ENCODE data around the gene ZNF485. TPM values are rescaled to one million over a fixed set of nuclear protein-coding genes. Genes with fewer than 3 reads are reported as not detected.
A peak's percentile ranks its signal among the peaks of the same experiment; 100 is the strongest.

Gene ZNF485
- total RNA-seq, 1 donor from 2014 or later: 5.7 TPM

DNA sequence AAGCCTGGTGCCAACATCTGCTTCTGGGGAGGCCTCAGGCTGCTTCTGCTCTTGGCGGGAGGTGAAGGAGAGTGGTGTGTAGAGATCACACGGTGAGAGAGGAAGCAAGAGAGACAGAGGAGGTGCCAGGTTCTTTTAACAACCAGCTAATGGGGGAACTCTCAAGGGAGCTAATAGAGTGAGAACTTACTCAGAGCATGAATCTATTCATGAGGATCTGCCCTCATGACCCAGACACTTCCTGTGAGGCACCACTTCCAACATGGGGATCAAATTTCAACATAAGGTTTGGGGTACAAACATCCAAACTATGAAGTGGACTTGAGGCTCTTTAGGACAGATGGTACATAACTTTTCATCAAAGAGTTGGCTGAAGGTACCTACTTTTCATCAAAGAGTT, 47.5 kb downstream of the ZNF485 start:
- H3K4me3 Mint-ChIP-seq (ENCODE audit: low read depth): no peak overlapping the region
- H3K27ac Mint-ChIP-seq: no peak overlapping the region
- H3K27me3 Mint-ChIP-seq: peaks cover 16% of the 10 kb centered on the region
- DNase-seq (ENCODE audit: low spot score, unreplicated experiment): no peak
- no peaks in the 10 kb centered on the region for H3K9me3 Mint-ChIP-seq (ENCODE audit: low read depth)
- peaks cover 4% of the 10 kb centered on the region for H3K4me1 Mint-ChIP-seq (ENCODE audit: low read depth)
- TF ChIP-seq, protein P1, sequence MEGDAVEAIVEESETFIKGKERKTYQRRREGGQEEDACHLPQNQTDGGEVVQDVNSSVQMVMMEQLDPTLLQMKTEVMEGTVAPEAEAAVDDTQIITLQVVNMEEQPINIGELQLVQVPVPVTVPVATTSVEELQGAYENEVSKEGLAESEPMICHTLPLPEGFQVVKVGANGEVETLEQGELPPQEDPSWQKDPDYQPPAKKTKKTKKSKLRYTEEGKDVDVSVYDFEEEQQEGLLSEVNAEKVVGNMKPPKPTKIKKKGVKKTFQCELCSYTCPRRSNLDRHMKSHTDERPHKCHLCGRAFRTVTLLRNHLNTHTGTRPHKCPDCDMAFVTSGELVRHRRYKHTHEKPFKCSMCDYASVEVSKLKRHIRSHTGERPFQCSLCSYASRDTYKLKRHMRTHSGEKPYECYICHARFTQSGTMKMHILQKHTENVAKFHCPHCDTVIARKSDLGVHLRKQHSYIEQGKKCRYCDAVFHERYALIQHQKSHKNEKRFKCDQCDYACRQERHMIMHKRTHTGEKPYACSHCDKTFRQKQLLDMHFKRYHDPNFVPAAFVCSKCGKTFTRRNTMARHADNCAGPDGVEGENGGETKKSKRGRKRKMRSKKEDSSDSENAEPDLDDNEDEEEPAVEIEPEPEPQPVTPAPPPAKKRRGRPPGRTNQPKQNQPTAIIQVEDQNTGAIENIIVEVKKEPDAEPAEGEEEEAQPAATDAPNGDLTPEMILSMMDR (IDR thresholded peaks at IDR 0.05; ENCODE audit: unreplicated experiment): no peak
- no peaks in the 10 kb centered on the region for H3K36me3 Mint-ChIP-seq (ENCODE audit: insufficient read depth)

DNA sequence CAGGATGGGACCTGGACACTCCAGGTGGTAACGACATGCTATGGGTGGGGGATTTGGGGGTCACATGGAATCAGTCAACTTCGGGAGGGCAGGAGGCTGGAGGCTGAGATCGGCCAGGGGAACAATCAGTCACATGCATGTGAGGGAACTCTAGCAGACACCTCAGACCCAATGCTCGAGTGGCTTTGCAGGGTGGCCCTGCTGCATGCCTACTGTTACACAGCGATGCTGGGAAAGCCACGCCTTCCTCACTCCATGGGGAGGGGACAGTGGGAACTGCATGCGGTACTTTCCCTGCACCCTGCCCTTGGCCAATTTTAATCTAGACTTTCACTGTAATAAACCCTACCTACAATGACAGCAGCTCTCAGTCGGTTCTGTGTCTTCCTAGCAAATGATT, 49.1 kb downstream of the ZNF485 start:
- Mint-ChIP-seq H3K27me3 (peaks cover 13% of the 10 kb centered on the region), H3K4me3 (ENCODE audit: low read depth) (no peak overlapping the region), H3K9me3 (ENCODE audit: low read depth) (no peaks in the 10 kb centered on the region), H3K36me3 (ENCODE audit: insufficient read depth) (no peaks in the 10 kb centered on the region), H3K27ac (peak overlapping the region; percentile 73), H3K4me1 (ENCODE audit: low read depth) (no peaks in the 10 kb centered on the region)
- no peak for DNase-seq (ENCODE audit: low spot score, unreplicated experiment)
- TF ChIP-seq, protein P1 (IDR thresholded peaks at IDR 0.05; ENCODE audit: unreplicated experiment): no peak

DNA sequence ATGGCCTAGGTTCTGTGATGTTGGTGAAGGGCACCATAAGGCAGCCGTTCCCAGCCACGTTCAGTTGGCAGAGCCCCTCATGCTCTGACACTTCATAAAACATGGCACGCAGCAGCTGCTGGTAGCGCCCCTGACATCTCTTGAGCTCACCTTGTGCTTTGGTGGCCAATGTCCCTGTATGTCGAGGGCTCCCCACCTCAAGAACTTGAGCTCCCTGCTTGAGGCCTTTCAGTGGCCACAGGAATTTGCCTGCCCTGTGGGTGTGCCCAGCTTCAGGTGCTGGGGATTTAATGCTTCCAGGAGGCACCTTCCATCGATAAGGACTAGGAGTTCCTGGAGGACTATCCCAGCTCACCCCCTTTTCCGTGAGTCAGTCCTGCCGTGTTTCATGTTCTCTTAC, 52.0 kb downstream of the ZNF485 start:
- H3K27ac Mint-ChIP-seq: no peak overlapping the region
- TF ChIP-seq, protein P1 (IDR thresholded peaks at IDR 0.05; ENCODE audit: unreplicated experiment): no peak
- H3K4me3 Mint-ChIP-seq (ENCODE audit: low read depth): no peak overlapping the region
- no peaks in the 10 kb centered on the region for H3K4me1 Mint-ChIP-seq (ENCODE audit: low read depth)
- H3K27me3 Mint-ChIP-seq: peaks cover 4% of the 10 kb centered on the region
- DNase-seq (ENCODE audit: low spot score, unreplicated experiment): no peak
- no peaks in the 10 kb centered on the region for H3K36me3 Mint-ChIP-seq (ENCODE audit: insufficient read depth)
- no peaks in the 10 kb centered on the region for H3K9me3 Mint-ChIP-seq (ENCODE audit: low read depth)

DNA sequence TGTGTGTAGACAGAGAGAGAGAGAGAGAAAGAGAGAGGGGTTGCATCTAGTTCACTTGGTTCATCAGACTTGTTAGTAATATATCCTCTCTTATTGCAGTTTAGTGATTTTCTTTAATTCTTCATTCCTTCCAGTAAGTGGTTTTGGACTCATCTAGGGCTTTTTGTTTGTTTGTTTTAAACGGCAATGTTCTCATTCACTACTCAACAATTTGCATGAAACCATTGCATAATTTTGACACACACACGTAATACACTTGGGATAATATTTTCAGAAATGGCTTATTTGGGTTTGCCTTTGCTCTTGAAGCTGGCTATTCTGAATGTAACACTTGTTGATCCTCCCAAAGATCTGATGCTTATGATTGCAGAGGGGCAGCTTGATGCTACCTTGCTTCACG, 58.8 kb downstream of the ZNF485 start:
- no peak overlapping the region for H3K27ac Mint-ChIP-seq
- DNase-seq (ENCODE audit: low spot score, unreplicated experiment): no peak
- H3K4me1 Mint-ChIP-seq (ENCODE audit: low read depth): no peaks in the 10 kb centered on the region
- H3K36me3 Mint-ChIP-seq (ENCODE audit: insufficient read depth): no peaks in the 10 kb centered on the region
- TF ChIP-seq, protein P1 (IDR thresholded peaks at IDR 0.05; ENCODE audit: unreplicated experiment): no peak
- H3K4me3 Mint-ChIP-seq (ENCODE audit: low read depth): no peak overlapping the region
- H3K27me3 Mint-ChIP-seq: peaks cover 35% of the 10 kb centered on the region
- H3K9me3 Mint-ChIP-seq (ENCODE audit: low read depth): no peaks in the 10 kb centered on the region

DNA sequence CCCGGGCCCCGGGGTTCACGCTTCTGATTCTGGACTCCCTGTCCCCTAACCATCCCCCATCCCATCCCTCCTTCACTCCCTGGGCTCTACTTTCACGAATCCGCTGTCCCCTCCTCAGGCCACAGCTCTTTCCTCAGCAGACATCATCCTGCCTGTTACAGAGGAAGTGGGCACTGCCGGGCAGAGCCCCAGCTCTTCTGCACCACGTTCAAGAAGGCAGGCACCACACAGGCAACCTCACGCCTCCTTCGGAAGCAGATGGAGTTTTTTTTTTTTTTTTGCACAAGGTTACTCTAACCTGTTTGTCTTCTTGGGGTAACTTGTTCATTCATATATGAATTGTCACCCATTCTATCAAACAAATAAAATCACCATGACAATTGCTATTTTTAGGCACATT, 60.3 kb downstream of the ZNF485 start:
- TF ChIP-seq, protein P1 (IDR thresholded peaks at IDR 0.05; ENCODE audit: unreplicated experiment): no peak
- Mint-ChIP-seq H3K36me3 (ENCODE audit: insufficient read depth) (no peaks in the 10 kb centered on the region), H3K4me3 (ENCODE audit: low read depth) (no peak overlapping the region), H3K9me3 (ENCODE audit: low read depth) (no peaks in the 10 kb centered on the region), H3K27me3 (peaks cover 47% of the 10 kb centered on the region), H3K27ac (no peak overlapping the region), H3K4me1 (ENCODE audit: low read depth) (no peaks in the 10 kb centered on the region)
- DNase-seq (ENCODE audit: low spot score, unreplicated experiment): no peak

Measured in progenitor cell of endocrine pancreas (in vitro differentiated cells).